NCI-H1436 (cell line): Measurements from ENCODE around the gene PPP3CA.

ENCODE experiments used
- DNase-seq: peaks from one replicate; lab custom pipeline; 2025; lab: John Stamatoyannopoulos, UW

PPP3CA gene

DNA sequence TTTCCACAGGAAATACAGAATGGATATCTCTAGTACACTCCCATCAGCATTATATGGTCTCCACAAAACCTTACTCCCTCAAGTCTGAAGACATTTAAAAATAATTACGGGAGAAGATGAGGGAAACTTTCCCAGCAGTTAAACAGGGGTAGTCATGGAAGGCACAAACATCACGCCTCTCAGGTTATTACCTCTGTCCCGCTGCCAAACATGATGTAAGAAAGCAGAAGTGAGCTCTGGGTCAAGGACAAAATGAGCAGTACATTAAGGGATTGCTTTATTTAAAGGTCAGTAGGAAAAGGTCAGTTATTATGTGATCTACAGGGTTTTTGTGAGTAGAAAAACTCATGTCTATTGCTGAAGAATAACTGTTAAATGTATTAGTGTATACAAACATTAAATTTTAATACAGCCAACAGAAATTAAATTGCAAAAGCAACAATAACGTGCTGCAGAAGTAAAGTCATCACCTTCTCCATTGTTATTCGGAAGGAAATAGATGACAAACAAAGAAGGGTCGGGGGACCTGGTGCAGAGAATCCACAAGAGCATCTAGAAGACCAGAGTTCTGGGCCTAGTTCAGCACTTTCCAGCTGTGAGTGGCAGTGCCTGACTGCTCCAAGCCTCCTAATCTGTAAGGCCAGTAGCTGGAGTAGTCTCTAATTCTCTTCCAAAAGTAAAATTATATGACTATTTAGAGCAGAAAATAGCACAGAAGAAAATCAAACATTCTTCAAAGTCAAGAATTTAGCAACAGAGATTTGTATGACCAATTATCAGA, 171.2 kb downstream of the PPP3CA start:
- no peak for DNase-seq

DNA sequence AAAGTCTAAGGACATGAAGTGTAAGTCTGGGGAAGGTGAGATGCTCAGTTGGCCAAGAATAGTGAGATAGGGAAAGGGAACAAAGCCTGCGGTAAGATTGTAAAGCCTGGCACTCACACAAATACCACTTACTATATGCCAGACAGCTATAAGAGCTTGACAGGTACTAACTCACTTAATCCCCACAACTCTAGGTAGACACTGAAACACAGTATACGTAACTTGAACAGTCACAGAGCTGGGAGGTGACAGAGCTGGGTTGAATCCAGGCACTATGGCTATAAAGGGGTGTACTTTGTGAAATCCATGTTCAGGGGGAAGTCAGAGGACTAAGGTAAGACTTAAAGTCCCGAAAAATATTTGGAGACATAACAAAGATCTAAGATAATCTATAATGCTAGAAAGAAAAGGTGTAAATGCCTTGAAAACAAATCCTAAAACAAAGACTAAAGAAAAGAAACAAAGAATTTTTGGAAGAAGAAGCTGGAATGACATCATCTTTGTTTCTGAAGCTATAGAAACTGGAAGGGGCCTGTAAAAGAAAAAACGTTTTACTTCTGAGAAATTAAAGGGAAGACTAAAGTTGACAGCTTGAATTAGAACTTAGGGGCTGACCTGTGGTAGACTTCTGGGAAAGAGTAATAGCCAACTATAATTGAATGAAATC, 172.5 kb downstream of the PPP3CA start:
- DNase-seq, result no peak

DNA sequence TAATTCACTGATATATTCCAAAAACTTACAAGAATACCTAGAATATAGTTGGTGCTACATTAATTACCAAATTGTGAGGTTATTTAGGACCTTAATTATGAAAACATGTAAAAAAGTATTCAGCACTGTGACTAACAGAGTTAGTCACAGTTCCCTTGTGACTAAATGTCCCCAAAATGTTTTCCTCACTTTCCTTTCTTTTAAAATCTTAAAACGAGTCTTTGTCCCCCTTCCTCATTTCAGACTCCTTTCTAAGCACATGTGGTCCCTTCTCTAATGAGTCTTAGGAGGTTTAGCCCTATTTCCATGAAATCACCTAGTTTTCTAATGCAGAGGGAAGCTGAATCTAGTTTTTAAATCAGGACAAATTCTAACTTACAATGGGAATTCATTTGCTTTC, 175.0 kb downstream of the PPP3CA start:
- DNase-seq, result no peak

DNA sequence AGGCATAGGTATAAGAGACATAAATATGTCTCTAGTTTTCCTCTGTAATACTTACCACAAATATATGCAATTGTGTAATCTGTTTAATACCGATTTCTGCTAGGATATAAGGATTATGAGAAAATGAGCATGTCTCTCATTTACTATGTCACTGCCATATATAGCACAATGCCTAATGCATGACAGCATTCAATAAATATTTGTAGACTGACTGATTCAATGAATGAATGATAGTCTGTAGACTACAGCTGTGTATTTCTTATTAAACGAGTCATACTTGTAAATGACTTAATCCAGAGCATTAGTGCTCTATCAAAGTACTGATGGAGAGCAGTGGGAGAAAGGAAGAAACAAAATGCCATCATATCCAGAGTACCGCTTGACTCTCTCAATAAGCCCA, 175.6 kb downstream of the PPP3CA start:
- DNase-seq, result no peak

DNA sequence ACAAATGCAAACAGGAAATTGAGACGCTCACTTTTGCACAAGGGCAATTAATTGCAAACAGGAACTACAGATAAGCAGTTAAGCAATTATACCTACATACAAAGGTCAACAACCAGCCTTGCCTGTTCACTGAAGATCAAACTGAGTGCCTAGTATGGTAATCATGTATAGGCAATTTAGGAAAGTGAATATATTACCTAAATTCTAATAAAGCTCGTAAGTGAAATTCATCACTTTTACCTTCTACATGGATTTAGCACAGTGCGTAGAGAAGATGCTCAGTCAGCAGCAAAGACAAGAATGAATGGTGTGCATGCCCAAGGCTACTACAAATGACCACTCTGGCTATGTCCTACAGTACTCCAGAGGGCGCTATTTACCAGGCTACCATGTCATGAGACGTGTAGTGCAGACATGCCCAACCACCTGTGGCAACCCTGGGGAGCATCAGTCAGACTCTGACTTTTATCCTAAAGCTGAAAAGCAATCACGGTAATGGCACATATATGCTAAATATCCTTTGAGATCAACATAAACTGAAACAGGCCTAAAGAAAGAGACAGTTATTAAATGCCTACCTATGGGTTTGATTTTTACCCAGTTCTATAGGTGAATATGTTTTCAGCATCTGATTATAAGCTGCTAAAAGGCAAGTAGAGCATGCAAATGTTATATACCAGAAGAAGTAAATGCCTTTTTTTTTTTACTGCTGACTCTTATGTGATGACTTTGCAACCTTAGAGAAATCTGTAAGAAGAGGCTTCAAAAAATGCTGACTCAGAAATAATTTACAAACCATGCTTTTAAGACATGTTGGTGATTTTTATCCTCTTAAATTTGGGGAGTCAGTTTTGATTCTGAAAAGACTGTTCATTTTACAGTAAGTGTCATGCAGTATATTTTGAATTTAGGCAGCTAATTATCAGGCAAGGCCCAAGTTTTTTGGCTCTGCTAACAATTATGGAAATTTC, 178.0 kb downstream of the PPP3CA start:
- peak; percentile 75 for DNase-seq

DNA sequence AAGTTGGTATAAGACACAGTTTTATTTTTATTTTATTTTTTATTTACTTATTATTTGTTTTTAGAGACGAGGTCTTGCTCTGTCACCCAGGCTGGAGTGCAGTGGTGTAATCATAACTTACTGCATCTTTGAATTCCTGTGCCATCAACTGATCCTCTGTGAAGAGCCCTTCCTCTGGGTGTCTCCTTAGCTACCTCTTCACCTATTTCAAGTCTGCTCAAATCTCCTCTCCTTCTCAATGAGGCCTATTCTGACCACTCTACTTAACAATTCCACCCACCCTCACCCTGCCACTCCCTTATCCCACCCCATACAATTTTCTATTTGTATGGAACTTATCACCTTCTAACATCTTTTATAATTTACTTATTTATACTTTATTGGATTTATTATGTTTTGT, 183.4 kb downstream of the PPP3CA start:
- DNase-seq, result no peak

DNA sequence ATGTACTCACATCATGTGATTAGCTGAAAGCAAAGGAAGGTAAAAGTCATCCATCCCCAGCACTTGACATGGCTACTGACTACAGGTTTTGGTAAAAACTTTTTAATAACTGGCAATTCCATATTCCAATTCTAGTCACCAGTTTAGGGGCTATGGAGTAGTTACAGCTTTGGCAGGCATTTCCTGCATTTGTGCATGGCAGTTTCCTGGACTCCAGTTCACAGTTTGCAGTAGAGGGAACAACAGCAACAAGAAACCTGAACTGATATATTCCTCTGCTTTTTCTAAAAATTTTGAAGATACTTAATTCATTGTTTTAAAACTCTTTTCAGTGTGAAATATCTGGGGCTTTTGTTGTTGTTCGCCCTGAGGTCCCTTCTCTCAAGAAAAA, 184.3 kb downstream of the PPP3CA start:
- DNase-seq, result no peak

DNA sequence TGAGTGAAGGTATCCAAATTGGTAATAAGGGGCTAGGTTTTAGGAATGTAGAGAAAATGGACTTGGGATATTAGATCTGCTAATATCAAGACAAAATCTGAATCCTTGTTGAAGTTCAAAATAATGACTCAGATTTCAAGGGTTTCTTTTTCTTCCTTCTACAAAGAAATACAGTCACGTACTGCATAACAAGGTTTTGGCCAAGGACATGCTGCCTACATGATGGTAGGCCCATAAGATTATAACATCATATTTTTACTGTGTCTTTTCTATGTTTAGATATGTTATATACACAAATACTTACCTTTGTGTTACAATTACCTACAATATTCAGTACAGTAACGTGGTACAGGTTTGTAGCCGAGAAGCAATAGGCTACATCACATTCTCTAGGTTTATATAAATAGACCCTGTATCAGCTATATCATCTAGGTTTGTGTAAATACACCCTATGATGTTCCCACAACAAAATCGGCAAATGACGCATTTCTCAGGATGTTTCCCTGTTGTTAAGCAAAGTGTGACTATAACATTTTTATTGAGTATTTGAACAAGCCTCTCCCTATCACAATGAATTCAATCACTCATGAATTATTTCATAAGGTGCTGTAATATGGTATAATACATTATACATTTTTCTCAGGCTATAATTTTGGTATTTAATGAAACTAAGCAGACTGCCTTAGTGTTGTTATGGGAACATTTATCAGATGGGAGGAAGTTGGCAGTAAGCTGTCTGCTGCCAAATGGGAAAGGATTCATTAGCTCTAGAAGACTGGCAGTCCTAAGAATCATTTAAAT, 186.3 kb downstream of the PPP3CA start:
- no peak for DNase-seq

DNA sequence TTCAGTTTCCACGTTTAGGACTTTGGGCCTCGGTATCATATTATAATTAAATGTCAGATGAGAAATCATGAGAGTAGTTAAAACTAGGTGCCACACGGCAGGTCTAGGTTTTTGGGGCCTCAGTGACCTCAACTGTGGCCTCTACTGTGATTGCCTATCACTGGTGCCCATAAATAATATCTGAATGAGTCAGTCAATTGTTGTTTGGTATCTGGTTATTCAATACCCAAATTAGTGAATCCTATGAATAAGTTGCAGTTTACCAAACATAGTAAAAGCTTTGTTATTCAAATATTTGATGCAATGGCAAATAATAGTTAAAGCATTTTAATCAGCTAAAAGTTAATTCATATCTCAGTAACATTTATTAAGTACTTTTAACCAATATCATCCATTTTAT, 188.8 kb downstream of the PPP3CA start:
- no peak for DNase-seq

DNA sequence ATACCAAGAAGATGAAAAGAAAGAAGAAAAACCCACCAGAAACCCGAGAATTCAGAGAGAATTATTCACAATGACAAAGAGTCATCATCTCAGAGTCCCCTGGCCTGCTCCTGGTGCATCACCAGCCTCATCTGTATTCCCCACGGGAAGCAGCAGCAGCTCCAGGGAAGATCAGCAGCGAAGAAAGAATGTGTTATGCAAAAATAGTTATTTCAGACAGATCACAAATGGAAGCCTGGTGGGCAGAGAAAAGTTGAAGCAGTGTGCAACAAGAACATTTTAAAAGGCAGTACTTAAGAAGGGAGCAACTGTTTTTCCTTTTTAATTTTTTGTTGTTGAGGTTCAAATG, 189.2 kb downstream of the PPP3CA start:
- no peak for DNase-seq

DNA sequence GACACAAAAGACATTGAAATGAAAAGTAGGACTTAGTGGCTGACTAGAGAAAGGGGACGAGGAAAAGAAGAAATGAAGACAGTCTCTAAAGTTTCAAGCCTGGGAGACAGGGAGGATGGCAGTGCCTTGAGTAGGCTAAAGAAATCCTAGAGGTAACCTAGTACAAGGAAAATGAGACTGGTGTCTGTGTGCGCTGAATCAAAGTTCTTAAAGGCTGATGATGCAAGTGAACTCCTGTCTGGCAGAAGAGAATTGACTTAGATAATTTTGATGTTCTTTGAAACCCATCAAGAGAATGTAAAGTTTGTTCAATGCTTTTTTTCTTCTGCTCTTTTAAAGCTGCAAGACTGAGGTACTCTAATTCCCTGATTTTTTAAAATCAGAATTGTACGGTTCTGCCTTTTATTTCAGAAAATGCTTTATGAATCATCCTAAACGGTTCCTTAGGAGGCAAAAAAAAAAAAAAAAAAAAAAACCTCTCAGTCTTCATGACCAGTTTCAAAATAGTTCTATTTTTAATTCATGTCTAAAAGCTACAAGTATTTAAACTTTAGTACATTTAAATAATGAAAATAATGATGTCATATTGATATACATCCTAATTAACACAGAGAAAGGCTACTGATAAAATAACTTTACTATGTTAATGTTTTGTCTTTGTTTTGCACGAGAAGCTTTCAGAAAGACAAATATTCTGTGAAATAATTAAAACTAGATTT, 189.8 kb downstream of the PPP3CA start:
- no peak for DNase-seq

DNA sequence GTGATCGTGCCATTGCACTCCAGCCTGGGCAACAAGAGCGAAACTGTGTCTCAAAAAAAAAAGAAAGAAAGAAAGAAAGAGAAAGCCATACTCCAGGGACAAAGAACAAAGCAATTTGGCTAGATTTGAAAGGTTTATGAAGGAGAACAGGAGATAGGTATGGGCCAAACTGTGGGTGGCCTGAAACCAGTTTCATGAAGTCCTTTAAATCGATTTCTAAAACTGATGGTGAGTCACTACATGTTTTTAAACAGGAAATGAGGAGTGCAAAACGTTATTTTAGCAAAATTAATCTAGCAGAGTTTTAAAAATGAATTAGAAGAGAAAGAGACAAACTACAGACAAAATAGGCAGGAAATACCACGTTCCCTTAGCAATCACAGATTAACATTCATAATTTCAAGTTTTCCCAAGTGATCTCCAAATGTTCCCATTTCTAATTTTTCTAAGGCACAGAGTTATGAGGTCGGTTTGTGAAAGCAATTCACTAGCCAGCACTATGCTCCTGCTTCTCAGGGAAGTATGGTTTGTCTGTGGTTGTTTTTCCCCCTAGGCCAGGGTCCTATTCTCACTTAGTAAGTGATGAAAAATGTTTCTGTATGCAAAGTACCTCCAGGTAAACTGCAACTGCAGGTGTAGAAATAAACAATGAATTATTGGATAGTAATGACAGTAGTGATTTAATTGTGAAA, 190.6 kb downstream of the PPP3CA start:
- no peak for DNase-seq

DNA sequence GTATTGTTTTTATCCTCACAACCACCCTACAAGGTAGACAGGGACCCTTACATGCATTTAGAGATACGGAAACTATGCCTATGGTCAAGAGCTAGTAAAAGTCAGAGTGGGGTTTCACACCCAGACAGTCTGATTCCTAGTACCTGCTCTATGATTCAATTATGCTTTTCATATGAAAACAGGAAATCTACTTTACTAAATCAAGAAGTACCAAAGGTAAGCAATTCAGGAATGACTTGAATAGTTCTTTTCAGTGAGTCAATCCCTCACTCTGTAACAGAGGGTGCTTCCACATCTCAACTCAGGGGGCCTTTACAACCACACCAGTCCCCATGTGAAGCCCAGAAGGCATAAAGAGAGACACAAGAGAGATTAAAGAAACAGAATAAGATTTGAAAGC, 191.4 kb downstream of the PPP3CA start:
- DNase-seq, result no peak

DNA sequence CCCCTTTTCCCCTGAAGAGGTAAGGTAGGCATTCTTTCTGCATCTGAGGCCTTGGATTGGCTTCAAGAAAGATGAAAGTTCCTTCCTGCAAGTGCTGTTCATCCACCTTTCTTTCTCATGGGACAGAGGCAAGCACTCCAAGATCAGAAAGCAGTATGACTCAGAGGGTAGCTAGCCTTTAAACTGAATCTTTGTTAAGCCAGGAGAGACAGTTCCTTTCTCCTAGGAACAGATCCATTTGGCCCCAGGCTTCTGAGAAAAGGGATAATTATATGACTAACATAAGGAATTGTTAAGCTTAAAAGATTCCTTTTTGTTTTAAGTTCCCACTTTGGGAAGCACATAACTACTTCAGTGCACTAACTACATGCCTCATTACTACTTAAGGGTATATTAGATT, 192.0 kb downstream of the PPP3CA start:
- DNase-seq, result no peak

DNA sequence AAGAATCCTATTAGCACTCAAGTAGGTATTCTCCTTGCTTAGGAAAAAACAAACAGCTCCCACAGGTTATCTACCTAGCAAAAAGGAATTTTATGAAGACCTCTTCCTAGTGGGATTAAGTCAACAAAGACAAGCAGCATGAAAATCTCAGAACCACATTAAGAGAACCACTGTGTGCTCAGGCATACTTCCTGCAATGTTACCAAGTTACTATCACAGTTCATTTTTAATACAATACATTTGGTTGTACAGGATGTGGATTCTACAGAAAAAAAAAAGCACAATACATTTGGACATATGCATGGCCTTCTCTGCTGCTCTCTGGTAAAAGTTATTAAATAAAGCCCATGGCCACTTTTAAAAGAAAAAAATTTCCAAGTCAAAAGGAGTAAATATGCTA, 193.7 kb downstream of the PPP3CA start:
- DNase-seq, result no peak

DNA sequence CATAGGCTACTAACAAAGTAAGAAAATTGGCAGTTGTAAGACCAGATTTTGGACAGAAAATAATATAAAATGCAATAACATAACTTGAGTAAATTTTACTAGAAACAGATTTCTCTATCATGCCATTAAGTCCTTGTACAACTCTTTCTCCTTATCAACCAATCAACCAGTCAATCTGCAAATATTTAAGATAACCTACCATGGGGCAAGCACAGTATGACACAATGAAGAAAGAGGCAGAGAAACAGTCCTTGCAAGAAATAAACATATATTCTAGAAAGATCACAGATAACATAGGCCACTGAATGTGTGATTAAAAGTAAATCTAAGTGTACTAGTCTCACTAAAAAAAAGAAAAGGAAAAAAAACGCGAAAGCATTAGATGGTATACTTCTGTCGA, 194.8 kb downstream of the PPP3CA start:
- DNase-seq, result no peak

DNA sequence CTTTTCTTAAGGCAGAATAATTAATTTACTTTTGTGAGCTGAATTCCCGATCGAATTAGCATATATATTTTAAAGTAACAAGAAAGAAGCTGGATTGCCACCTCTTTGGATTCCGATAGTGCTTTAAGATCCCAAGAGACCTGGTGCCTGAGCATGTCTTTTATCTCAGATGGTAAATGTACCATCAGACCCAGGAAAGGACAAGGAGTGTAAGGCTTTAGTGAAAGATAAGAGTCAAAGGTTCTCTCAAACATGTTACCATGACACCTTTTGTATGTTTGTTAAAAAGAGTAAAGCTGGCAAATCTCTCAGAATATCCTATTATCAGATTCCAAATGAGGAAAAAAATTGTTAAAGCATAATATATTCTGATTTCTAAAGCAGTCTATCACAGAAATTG, 198.8 kb downstream of the PPP3CA start:
- no peak for DNase-seq

DNA sequence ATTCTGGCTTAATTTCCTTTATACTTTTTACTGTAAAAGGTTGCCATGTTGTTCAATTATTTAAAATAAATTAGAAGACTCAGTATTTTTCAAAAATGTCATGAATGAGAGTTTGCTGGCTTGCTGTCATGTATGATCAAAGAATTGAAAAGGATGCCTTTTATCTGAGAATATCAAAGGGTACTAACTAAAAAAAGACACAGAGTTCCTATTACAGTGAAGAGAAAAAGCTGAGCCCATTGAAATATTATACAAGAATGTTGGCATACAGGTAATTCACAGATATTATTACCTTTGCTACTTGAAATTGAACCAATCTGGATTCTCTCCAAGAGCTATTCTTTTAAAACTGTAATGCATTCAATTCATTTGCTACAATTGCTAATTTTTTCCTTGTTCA, 200.0 kb downstream of the PPP3CA start:
- no peak for DNase-seq

DNA sequence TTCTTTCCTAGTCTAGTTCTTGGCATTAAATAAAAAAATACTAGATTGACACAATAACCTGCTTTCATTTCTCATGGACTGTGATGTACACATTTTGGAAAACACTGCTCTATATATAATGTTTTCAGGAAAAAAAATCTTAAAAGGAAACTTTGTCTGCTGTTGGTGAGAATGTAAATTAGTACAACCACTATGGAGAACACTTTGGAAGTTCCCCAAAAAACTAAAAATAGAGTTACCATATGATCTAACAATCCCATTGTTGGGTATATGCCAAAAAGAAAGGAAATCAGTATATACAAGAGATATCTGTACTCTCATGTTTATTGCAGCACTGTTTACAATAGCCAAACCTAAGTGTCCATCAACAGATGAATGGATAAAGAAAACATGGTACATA, 202.3 kb downstream of the PPP3CA start:
- no peak for DNase-seq

DNA sequence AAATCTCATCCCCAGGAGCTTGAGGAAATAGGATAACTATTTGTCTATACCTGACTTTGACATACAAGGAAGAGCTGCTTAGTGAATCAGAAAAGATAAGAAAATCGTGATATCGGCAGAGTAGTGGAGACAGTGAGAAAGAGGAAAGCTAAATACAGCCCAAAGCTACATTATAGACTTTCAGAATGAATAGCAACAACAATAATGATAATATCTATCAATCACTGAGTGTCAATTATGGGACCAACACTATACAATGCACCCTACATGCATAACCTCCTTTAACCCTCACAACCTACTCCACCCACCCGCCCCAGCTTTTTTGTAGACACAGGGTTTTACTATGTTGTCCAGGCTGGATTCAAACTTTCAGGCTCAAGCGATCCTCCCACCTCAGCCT, 205.1 kb downstream of the PPP3CA start:
- no peak for DNase-seq

DNA sequence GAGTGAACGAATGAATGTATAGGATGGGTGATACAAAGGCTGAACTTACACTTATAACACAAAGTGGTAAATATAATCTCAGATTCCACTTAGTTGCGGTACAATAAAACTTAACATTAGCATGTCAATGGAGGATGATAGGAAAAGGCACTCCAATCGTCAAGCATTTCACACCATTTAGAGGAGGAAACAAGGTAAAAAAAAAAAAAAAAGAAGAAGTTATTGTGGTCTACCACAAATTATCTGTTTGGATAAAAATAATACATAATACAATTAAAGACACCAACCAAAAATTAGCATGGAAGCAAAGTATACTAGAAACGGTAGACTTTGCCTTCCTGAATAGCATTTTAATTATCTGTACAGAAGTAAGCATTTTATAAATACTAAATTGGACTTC, 205.5 kb downstream of the PPP3CA start:
- no peak for DNase-seq
